Keratinocyte (primary cell): ENCODE results near the gene HMGCLL1. TPM values are rescaled to one million over a fixed set of nuclear protein-coding genes. Genes with fewer than 3 reads are reported as not detected.

Experiments
- DNase-seq: peaks from one replicate; pipeline ENCODE4 v3.0.0-alpha.2; 2011; ENCODE audit warnings: low read depth, missing footprints, low spot score
- FAIRE-seq: peaks from 2 replicates; lab custom pipeline; 2011; peaks lifted over from hg19 to GRCh38; lab: Jason Lieb, UNC
- H2AFZ ChIP-seq: 2 replicates; pipeline ENCODE4 v1.6.0; 2012; ENCODE audit warnings: low read length, control low read depth, inconsistent platforms; ENCODE audit not compliant: control insufficient read depth
- H3K27ac ChIP-seq: 2 replicates; pipeline ENCODE4 v1.5.1; 2011; ENCODE audit warnings: low read length; ENCODE audit not compliant: control insufficient read depth, insufficient read depth
- H3K27me3 ChIP-seq: 3 replicates; pipeline ENCODE4 v1.6.0; 2011; ENCODE audit warnings: low read length; ENCODE audit not compliant: control insufficient read depth, insufficient read depth; ENCODE audit errors: extremely low read depth
- H3K36me3 ChIP-seq, 2 experiments: 2 replicates in 1 of 2; 3 replicates in 1 of 2; pipeline ENCODE4 v1.5.1; 2011; ENCODE audit warnings: low read length in 2 of 2, mild to moderate bottlenecking in 1 of 2; ENCODE audit not compliant: control insufficient read depth in 2 of 2, insufficient read depth in 2 of 2; ENCODE audit errors: extremely low read depth in 1 of 2
- H3K4me1 ChIP-seq: 3 replicates; pipeline ENCODE4 v1.5.1; 2011; ENCODE audit warnings: low read length; ENCODE audit not compliant: control insufficient read depth, insufficient read depth; ENCODE audit errors: extremely low read depth
- H3K4me2 ChIP-seq: 3 replicates; pipeline ENCODE4 v1.6.0; 2011; ENCODE audit warnings: low read depth, low read length; ENCODE audit not compliant: control insufficient read depth, insufficient read depth; ENCODE audit errors: extremely low read depth
- H3K4me3 ChIP-seq, 3 experiments: fragments of 200-600 bp in 1 of 3; sonication (generic) in 1 of 3; 2 replicates in 2 of 3; 3 replicates in 1 of 3; pipeline ENCODE4 v1.5.1; 2011 to 2016; ENCODE audit warnings: low read length in 3 of 3, mild to moderate bottlenecking in 3 of 3, control low read depth in 2 of 3, inconsistent platforms in 1 of 3, low read depth in 1 of 3, mixed read lengths in 1 of 3, mixed run types in 1 of 3, moderate library complexity in 1 of 3; ENCODE audit not compliant: control insufficient read depth in 2 of 3, insufficient read depth in 2 of 3; ENCODE audit errors: extremely low read depth in 1 of 3
- H3K79me2 ChIP-seq: 2 replicates; pipeline ENCODE4 v1.6.0; 2012; ENCODE audit warnings: low read length; ENCODE audit not compliant: control insufficient read depth, insufficient read depth
- H3K9ac ChIP-seq: 3 replicates; pipeline ENCODE4 v1.6.0; 2011; ENCODE audit warnings: low read length; ENCODE audit not compliant: control insufficient read depth, insufficient read depth; ENCODE audit errors: extremely low read depth
- H3K9me1 ChIP-seq: 3 replicates; pipeline ENCODE4 v1.6.0; 2011; ENCODE audit warnings: low read length; ENCODE audit not compliant: control insufficient read depth, insufficient read depth; ENCODE audit errors: extremely low read depth
- H3K9me3 ChIP-seq: 2 replicates; pipeline ENCODE4 v1.5.1; 2012; ENCODE audit warnings: low read depth, low read length; ENCODE audit not compliant: control insufficient read depth
- H4K20me1 ChIP-seq: 3 replicates; pipeline ENCODE4 v1.6.0; 2011; ENCODE audit warnings: low read length; ENCODE audit not compliant: control insufficient read depth, insufficient read depth; ENCODE audit errors: extremely low read depth
- CTCF ChIP-seq, 3 experiments: IDR thresholded peaks in 1 of 3; conservative IDR thresholded peaks in 1 of 3; optimal IDR thresholded peaks in 1 of 3; 2 replicates in 2 of 3; 3 replicates in 1 of 3; pipeline versions ENCODE3 to v1.5.1; 2011; ENCODE audit warnings: low read length in 3 of 3, mild to moderate bottlenecking in 3 of 3, moderate library complexity in 2 of 3, control low read depth in 1 of 3, inconsistent platforms in 1 of 3; ENCODE audit not compliant: insufficient read depth in 2 of 3; ENCODE audit errors: extremely low read depth in 1 of 3
- EZH2 ChIP-seq: IDR thresholded peaks from one replicate; pipeline ENCODE4 v1.6.1; 2012; ENCODE audit warnings: inconsistent platforms, mild to moderate bottlenecking, low read length, moderate library complexity
- dilution Hi-C: fragments of 300-500 bp; cut with MboI; formaldehyde crosslinking; loops from one replicate; pipeline ENCODE4 v1.7.0; 2020; ENCODE audit warnings: low sequenced_read_pairs; ENCODE audit not compliant: extremely low pct_ligation_motif_present
- polyA plus RNA-seq, 5 experiments: library from polyadenylated mRNA; depleted of rRNA in 3 of 5; stranded (reverse) in 3 of 5; stranded (forward) in 1 of 5; unstranded in 1 of 5; fragments of >200 nt; gene quantifications; 1 replicate in 1 of 5; 2 replicates in 3 of 5; 3 replicates in 1 of 5; pipeline versions ENCODE4 v1.2.1 to v1.2.3, GENCODE V29; 2011 to 2012; ENCODE audit warnings: missing spikeins in 2 of 5, low read depth in 1 of 5, low replicate concordance in 1 of 5

HMGCLL1 gene
- polyA plus RNA-seq, 1 donor (not counting 4 experiments of a cell fraction or from before 2014, with no cell fraction given) = 0.04 TPM

- Histone ChIP-seq H3K27ac (no peak overlapping the region), H3K9ac (no peak overlapping the region), H3K36me3 (no peaks in the 10 kb centered on the region), H3K9me3 (no peaks in the 10 kb centered on the region), H2AFZ (no peak overlapping the region), H3K79me2 (no peaks in the 10 kb centered on the region), H3K9me1 (no peaks in the 10 kb centered on the region), H3K4me3 (no peak overlapping the region), H3K27me3 (peaks cover 4% of the 10 kb centered on the region), H4K20me1 (no peaks in the 10 kb centered on the region), H3K4me1 (no peaks in the 10 kb centered on the region), H3K4me2 (no peak overlapping the region)
- TF ChIP-seq EZH2 = no peak
- TF ChIP-seq CTCF (optimal IDR thresholded peaks at IDR 0.05 in 1 of 3, IDR thresholded peaks at IDR 0.05 in 1 of 3, conservative IDR thresholded peaks at IDR 0.05 in 1 of 3; ENCODE audit: extremely low read depth in 1 of 3, insufficient read depth in 2 of 3, low read length in 3 of 3) = no peak
- dilution Hi-C loops = no loop called here
- no peak for DNase-seq
- FAIRE-seq = no peak
Measured at GRCh38 chr6:55530931-55531330, 48.1 kb downstream of the HMGCLL1 start.

- no peak overlapping the region for H3K9ac ChIP-seq
- H3K4me1 ChIP-seq = no peaks in the 10 kb centered on the region
- H4K20me1 ChIP-seq = no peaks in the 10 kb centered on the region
- no peak overlapping the region for H3K4me2 ChIP-seq
- FAIRE-seq (peak; percentile 73), DNase-seq (no peak)
- H3K4me3 ChIP-seq = no peak overlapping the region
- no peaks in the 10 kb centered on the region for H3K9me1 ChIP-seq
- H3K9me3 ChIP-seq = no peaks in the 10 kb centered on the region
- H3K79me2 ChIP-seq = no peaks in the 10 kb centered on the region
- peak overlapping the region; percentile 27 for H2AFZ ChIP-seq
- dilution Hi-C loops = no loop called here
- TF ChIP-seq EZH2 (no peak), CTCF (optimal IDR thresholded peaks at IDR 0.05 in 1 of 3, IDR thresholded peaks at IDR 0.05 in 1 of 3, conservative IDR thresholded peaks at IDR 0.05 in 1 of 3; ENCODE audit: extremely low read depth in 1 of 3, insufficient read depth in 2 of 3, low read length in 3 of 3) (peak; percentile 32 to 55 (median 39))
- H3K27ac ChIP-seq = no peak overlapping the region
- H3K27me3 ChIP-seq = no peaks in the 10 kb centered on the region
- no peaks in the 10 kb centered on the region for H3K36me3 ChIP-seq
Measured at GRCh38 chr6:55528624-55529023, 50.4 kb downstream of the HMGCLL1 start.
